ENCODE results near the gene TNS4. TPM values are rescaled to one million over a fixed set of nuclear protein-coding genes. Genes with fewer than 3 reads are reported as not detected.

Gene TNS4
- total and polyA plus RNA-seq, 2 of the 4 experiments (the other 2 are of a cell fraction), result not detected

GRCh38 chr17:40430272-40431230 lies 70.9 kb downstream of the TNS4 start:
- intact Hi-C loops (cut with micrococcal nuclease), result no loop called here
- CTCF ChIA-PET, result no interaction called here
- WGBS, 2 experiments (ENCODE audit: extremely low coverage in 2 of 2, insufficient read length in 1 of 2), result 73% methylated on average over 4 of the region's 10 CpGs; no CpG with 5 or more reads in 1 of the 2 experiments

More at GRCh38 chr17:40430272-40431230, 70.9 kb downstream of the TNS4 start:
- no peak overlapping the region for H2AK5ac ChIP-seq (ENCODE audit: low read depth, low read length)
- no peak overlapping the region for H3K27ac ChIP-seq (ENCODE audit: insufficient read depth, low read length)
- H2AFZ ChIP-seq (replicated peaks; ENCODE audit: low read length, poor library complexity), result no peak overlapping the region
- H3K9me1 ChIP-seq (ENCODE audit: insufficient read depth, low read length), result no peaks in the 10 kb centered on the region
- H3K9ac ChIP-seq (ENCODE audit: low read depth, low read length), result no peak overlapping the region
- no peak overlapping the region for H4K5ac ChIP-seq (ENCODE audit: low read depth, low read length)
- no peak overlapping the region for H3K14ac ChIP-seq (replicated peaks; ENCODE audit: low read depth, low read length)
- in situ Hi-C loops (cut with MboI; ENCODE audit: low sequenced_read_pairs), result no loop called here
- H2BK5ac ChIP-seq (ENCODE audit: low read depth, low read length, poor library complexity, severe bottlenecking), result no peak overlapping the region
- H3K56ac ChIP-seq (ENCODE audit: extremely low read depth, insufficient read depth, low read length), result no peak overlapping the region
- H4K20me1 ChIP-seq (ENCODE audit: insufficient read depth, low read length), result no peaks in the 10 kb centered on the region
- no peak overlapping the region for H3K4me3 ChIP-seq (ENCODE audit: insufficient read depth, low read depth, low read length)
- TF ChIP-seq RCOR1 (IDR thresholded peaks at IDR 0.05; ENCODE audit: insufficient replicate concordance, low read length) (no peak), MXI1 (IDR thresholded peaks at IDR 0.05; ENCODE audit: borderline replicate concordance, low read depth, low read length) (no peak), MAZ (IDR thresholded peaks at IDR 0.05; ENCODE audit: borderline replicate concordance, low read depth, low read length) (no peak), FOS (IDR thresholded peaks at IDR 0.05; ENCODE audit: low read depth, low read length) (no peak), ELK1 (IDR thresholded peaks at IDR 0.05; ENCODE audit: borderline replicate concordance, low read depth, low read length) (no peak), RAD21 (IDR thresholded peaks at IDR 0.05; ENCODE audit: low read length) (no peak)
- no peaks in the 10 kb centered on the region for H3K79me1 ChIP-seq (ENCODE audit: low read depth in 1 of 2, low read length in 2 of 2)
- peaks cover 4% of the 10 kb centered on the region; the same call in 1 of the 2 replicates for H3K27me3 ChIP-seq (ENCODE audit: control insufficient read depth, insufficient read depth, low read length)
- H3K4me2 ChIP-seq (ENCODE audit: low read depth, low read length), result no peak overlapping the region
- no peak overlapping the region for H4K8ac ChIP-seq (ENCODE audit: low read depth in 2 of 2, low read length in 2 of 2)
- POLR2A ChIA-PET (ENCODE audit: unreplicated experiment), result no interaction called here
- H3K36me3 ChIP-seq (ENCODE audit: control insufficient read depth, insufficient read depth, low read length), result no peaks in the 10 kb centered on the region
- H2AK9ac ChIP-seq (replicated peaks; ENCODE audit: low read depth, low read length, poor library complexity), result no peak overlapping the region
- no peak for ATAC-seq (ENCODE audit: low read depth)
- no peak overlapping the region for H2BK120ac ChIP-seq (ENCODE audit: low read depth, low read length)
- H3K4me1 ChIP-seq (ENCODE audit: control insufficient read depth, insufficient read depth, low read length), result peaks cover 4% of the 10 kb centered on the region; the same call in 1 of the 2 replicates
- H3K18ac ChIP-seq (ENCODE audit: low read depth, low read length), result no peak overlapping the region
- H3K9me3 ChIP-seq (ENCODE audit: control insufficient read depth, insufficient read depth, low read length), result no peaks in the 10 kb centered on the region
- no peak overlapping the region for H2BK20ac ChIP-seq (ENCODE audit: low read depth, low read length)
- DNase-seq, result no peak
- no peak overlapping the region for H2BK15ac ChIP-seq (ENCODE audit: low read depth, low read length)
- H3K4ac ChIP-seq (ENCODE audit: low read depth, low read length), result no peak overlapping the region
- dilution Hi-C loops (cut with HindIII; ENCODE audit: low sequenced_read_pairs, unreplicated experiment), result no loop called here
- H3K23ac ChIP-seq (ENCODE audit: low read depth, low read length), result no peak overlapping the region
- H4K91ac ChIP-seq (ENCODE audit: insufficient read depth, low read depth, low read length), result no peak overlapping the region
- no TSS peak for BruUV-seq (replicated peaks)
